HG02938 (cell line): ENCODE measurements around the gene DNASE1L2.
"Not testable (repeated sequence)": the region's sequence is repeated elsewhere in the genome, so short reads cannot be mapped to it uniquely, and the experiment has no call there.

Experiments used
- ATAC-seq: cut with Tn5 transposase; IDR thresholded peaks from one replicate; pipeline ENCODE4 v1.9.1; 2021; ENCODE audit warnings: mild to moderate bottlenecking, moderate library complexity; ENCODE audit not compliant: unreplicated experiment

The DNASE1L2 gene

DNA sequence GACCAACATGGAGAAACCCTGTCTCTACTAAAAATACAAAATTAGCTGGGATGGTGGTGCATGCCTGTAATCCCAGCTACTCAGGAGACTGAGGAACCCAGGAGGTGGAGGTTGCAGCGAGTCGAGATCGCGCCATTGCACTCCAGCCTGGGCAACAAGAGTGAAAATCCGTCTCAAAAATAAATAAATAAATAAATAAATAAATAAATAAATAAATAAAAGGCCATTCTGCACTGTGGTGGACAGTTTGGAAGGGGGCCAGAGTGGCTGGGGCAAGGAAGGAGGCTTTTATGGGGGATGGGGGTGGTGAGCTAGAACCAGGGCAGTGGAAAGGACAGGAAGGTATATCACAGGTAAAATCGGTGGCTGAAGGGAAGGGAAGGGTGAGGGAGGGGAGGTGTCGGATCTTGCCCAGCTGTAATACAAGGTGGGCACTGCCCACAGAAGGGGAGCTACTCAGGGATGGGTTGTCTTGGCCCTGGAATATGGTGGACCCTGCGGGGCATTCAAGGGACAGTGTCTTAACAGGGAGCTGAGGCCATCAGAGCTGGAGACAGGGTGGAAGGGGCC is 33.0 kb upstream of the DNASE1L2 start:
- not testable (repeated sequence) for ATAC-seq

DNA sequence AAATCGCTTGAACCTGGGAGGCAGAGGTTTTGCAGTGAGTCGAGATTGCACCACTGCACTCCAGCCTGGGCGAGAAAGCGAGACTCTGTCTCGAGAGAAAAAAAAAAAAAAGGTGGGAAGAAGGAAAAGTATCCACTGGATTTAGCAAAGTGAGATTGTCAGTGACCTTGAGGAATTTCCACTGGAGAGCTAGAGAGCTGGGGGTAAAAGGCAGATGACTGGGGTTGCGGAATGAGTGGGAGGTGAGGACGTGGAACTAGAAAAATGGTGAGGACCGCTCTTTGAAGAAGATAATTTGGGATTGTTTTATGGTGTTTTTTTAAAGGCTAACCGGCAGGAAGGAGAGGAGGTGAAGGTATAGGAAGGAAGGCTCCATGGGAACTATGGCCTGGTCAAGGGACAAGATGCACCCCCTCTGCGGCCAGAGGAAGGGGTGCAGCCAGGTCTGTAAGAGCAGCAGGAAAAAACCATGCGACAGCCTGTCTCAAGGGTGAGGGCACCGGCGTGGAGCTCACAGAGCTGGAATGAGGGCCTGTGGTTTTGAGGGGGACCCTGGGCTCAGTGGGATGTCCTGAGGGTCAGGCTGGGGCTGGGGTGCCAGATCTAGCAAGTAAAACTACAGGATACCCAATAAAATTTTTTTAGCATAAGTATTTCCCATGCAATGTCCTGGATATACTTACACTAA is 31.7 kb upstream of the DNASE1L2 start:
- ATAC-seq, result no peak

DNA sequence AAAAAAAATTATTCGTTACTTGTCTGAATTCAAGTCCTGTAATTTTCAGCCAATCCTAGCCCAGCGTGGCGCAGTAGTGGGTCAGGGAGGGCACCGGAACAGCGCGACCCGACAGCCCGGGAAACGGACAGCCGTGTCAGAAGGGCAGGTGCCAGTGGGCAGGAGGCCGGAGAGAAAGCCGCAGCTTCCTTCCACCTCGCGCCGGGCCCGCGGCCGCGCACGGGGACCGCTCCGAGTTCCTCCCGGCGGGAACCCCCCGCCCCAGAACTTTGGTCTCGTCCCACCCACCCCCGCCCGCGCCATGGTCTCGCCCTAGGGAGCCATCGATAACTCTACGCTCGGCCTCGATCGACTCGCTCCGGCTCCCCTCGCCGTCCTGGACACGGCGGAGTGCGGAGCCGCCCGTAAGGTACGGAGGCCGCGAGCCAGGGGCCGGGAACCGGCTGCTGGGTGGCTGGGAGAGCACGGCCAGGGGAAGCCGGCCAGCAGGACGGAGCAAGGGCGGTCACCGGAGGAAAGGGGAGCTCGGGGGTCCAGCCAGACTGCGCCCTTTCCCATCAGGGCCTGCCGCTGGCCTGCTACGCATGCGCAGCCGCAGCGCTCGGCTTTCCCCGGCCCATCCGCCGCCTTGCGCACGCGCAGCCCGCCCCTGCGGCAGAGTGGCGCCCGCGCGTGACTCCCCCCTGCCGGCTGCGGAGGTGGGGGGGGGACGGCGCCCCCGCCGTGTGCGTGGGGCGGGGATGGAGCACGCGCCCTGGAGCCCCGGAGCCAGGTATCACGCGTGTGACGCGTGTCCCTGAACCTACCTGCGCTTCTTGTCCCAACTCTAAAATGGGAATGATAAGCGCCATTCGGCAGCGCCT is 30.9 kb upstream of the DNASE1L2 start, which contains the start of gene MLST8:
Gene MLST8 (plus strand): TSS at position 351 of the 863 bp plus-strand sequence. CDS start 632 bp downstream, outside the sequence.
- ATAC-seq, result peak; percentile 66

DNA sequence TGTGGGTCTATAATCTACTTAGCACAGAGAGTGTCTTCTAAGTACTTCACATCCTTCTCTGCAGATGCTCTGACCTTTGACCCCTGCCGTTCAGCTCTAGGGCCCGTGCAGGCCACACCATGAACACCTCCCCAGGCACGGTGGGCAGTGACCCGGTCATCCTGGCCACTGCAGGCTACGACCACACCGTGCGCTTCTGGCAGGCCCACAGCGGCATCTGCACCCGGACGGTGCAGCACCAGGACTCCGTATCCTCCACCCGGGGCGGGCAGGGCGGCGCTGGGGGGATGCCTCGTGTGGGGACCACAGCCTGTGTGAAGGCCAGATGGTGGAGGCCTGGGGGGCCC is 30.3 kb upstream of the DNASE1L2 start:
- ATAC-seq, result peak; percentile 10

DNA sequence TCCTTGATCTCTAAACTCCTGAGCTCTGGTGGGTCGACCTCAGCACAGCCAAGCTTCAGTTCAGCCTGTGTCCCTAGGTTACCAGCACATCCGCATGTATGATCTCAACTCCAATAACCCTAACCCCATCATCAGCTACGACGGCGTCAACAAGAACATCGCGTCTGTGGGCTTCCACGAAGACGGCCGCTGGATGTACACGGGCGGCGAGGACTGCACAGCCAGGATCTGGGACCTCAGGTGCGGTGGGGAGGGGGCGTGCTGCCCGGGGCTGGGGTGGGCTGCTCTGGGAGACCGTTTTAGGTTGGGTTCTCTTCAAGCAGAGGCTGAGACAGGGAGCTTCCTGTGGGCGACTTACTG is 29.8 kb upstream of the DNASE1L2 start:
- ATAC-seq, result no peak

DNA sequence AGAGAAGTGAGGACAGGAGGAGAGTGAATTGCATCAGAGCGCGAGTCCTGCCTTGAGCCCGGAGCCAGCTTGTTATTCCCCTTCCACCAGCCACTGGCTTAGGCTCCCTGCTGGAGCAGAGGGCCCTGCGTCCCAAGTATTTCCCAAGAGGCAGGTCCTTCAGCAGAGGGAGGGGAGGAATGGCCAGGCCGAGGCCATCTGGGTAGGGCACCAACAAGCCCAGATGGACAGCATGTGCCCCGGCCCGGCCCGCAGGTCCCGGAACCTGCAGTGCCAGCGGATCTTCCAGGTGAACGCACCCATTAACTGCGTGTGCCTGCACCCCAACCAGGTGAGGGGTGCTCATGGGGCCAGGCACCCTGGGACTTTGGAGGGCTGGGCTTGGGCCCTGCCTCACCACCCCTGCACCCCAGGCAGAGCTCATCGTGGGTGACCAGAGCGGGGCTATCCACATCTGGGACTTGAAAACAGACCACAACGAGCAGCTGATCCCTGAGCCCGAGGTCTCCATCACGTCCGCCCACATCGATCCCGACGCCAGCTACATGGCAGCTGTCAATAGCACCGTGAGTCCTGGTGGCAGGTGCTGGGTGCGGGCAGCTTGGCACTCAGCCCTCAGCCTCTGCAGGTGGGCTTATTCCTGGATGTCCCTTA is 29.3 kb upstream of the DNASE1L2 start:
- no peak for ATAC-seq

DNA sequence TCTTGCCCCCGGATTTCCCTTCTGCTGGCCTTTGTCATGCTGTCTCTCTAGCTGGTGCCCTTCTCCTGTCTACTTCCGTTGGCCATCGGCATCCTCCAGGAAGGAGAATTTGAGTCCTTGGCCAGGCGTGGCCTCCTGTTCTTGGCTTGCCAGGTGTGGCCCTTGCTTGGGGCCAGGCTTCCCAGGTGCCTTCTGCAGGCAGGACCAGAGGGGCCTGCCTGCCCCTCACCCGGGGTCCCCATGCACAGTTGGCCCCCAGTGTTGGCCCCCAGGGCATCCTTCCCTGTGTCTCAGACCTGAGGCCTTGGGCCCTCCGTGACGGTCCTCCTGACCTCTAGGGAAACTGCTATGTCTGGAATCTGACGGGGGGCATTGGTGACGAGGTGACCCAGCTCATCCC is 28.4 kb upstream of the DNASE1L2 start:
- no peak for ATAC-seq

DNA sequence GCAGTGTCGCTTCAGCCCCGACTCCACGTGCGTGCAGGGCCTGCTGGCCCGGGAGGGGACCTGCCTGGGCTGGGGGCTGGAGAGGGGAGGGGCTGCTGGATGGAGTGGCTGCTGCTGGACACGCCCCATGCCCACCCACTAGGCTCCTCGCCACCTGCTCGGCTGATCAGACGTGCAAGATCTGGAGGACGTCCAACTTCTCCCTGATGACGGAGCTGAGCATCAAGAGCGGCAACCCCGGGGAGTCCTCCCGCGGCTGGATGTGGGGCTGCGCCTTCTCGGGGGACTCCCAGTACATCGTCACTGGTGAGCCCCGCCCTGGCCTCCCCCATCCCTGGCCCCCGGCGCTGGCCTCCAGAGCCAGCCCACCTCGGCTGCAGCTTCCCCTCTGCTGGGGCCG is 27.9 kb upstream of the DNASE1L2 start:
- no peak for ATAC-seq

DNA sequence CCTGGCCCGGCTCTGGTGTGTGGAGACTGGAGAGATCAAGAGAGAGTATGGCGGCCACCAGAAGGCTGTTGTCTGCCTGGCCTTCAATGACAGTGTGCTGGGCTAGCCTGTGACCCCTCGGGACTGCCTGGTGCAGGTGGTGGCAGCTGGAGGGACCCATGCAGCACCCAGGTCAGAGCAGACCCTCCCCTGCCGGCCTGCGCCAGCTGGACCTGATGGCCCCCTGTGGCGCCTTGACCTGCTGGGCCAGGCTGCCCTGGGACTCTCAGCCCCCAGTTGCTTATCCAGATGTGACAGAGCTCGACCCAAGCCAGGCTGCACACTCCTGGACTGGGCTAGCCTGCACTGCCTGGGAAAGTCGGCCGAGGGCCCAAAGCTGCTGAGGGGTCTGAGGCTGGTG is 27.5 kb upstream of the DNASE1L2 start:
- no peak for ATAC-seq

DNA sequence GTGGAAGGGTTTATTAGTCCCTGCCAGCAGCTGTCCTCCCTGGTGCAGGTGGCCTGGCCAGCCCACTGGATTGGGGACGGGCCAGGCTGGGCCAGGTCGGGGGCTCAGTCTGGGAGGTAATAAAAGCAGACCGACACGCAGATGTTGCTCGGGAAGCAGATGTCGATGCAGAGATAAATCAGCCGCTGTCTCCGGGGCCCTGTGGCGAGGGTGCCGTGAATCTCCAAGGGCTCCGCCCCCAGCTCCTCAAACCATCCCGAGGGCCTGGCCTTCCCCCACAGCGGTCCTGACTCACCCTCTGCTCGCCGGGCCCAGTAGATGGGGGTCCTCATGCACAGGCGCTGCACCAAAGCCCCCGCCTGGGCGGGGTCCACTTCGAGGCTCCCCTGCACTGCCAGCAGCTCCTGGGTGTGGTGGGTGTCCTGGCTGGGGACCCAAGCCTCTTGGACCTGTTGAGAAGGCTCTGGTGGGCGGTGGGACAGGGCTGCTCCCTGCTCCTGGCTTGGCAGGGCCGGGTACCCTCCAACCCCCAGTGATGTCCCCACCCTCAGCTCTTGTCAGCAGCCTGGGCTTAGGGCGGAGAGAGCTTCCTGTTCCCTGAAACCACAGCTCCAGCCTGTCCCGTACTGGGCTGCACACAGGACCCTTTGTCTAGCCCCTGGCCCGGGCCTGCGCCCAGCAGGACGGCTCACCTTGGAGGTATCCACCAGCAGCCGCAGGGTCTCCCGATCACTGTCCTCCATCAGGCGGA is 26.8 kb upstream of the DNASE1L2 start:
- no peak for ATAC-seq

DNA sequence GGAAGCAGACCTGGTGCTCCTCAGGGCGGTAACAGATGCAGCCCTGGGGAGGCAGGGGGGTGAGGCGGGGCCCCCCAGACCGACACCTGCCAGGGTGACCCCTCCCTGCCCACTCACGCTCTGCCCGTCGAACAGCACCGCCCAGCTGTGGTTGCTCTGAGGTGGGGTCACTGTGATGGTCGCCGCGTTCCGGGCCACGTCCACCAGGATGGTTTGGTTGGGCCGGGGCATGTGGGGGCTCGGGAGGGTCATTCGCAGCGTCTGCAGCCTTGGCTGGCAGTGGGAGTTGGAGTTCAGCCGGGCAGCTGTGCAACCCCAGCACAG is 26.3 kb upstream of the DNASE1L2 start:
- no peak for ATAC-seq

DNA sequence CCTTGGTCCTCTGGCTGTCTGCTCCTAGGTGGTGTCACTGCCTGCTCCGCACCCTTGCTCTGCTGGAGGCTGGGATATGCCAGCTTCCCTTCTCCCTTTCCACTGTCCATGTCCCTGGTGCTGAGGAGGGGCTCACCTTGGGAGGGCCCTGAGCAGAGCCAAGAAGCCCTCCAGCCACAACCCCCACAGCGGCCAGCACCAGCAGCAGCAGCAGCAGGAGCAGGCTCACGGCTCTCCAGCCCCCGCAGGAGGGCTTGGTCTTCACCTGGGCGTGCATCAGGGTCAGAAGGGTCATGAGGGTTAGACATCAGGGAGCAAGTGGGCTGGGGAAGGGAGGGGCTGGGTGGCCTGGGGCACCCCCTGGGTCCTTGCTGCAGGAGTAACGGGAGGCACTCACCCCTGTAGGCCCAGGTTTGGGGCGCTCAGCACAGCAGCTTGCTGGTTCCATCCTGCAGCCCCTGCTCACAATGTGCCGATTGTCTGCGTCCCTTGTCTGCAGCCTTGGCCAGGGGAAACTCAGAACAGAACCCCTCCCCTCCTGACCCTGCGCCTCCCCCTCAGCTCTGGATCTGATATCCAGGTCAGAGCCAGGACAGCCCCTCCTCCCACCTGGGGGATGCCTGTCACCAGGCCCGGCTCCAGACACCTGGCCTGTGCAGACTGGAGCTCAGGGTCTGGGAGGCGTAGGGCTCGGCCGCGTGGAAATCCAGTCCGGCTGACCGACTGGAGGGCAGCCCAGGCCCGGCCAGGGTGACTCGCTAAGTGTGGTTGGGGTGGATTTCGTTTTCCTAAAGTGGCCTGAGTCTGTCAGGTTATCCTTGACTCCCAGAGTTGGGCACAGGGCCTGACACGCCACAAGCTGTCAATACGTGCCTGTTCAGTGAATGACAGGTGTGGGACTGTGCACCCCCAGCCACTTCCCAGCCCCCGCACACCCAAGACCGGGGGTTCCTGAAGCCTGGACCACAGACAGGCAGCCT is 25.6 kb upstream of the DNASE1L2 start, which contains the start of gene BRICD5:
Gene BRICD5 (minus strand): TSS at position 478 of the 980 bp plus-strand sequence. CDS start 30 bp downstream, at position 448.
- no peak for ATAC-seq

DNA sequence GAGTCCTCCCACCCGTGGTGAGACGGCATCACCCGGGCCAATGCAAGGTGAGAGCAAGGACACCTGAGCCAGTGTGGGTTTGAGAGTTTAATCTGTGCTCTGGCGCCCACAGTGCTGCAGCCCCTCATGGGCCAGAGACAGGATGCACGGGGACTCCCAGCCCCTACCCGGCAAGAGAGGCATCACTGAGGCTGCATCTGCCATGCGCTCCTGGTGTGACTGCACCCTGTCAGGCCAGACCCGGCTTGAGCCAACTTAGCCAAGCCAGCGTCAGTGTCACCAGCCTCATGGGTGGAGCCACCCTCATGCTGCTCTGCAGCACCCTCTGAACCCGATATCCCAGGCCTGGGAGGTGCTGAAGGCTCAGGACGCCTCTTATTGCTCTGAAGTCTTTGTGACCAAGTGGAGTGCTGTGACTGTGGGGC is 24.3 kb upstream of the DNASE1L2 start:
- ATAC-seq, result no peak

DNA sequence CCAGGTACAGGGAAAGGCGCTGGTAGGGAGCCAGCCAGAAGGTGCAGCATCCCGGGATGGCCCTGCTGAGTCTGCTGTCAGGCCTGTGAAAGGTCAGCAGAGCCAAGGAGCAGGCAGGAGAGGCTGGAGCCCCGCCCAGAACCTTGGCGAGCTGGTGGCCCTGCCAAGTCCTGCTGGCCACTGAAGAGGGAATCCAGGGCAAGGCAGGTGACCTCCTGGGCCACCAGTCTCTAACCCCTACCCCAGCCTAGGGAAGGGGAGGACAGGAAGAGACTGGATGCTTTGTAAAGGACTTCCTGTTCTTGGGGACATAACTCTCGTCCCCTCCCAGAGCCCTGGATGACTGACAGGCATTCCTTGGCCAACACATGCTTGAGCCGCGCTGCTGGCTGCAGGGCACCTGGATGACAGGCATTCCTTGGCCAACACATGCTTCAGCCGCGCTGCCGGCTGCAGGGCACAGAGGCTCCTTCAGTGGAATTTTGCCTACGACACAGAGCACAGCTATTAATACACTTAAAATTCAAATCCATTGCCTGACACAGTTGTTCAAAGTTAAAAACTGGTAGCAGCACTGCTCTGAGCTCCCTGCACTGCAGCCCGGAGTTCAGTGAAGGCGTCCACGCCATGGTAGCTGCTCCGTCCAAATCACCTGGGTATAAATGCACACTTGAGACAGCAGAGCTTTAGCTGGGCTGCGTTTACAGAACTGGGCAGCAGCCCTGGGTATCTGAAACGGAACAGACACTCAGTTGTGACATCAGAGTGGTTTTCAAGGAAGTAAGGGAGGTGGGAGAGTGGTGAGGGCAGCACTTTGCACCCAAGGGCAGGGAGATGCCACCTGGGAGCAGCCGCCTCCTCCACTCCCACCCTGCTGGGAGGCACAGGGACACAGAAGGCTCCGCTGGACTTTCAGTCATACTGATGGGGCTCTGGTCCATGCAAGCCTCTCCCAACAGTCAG is 23.6 kb upstream of the DNASE1L2 start:
- no peak for ATAC-seq

DNA sequence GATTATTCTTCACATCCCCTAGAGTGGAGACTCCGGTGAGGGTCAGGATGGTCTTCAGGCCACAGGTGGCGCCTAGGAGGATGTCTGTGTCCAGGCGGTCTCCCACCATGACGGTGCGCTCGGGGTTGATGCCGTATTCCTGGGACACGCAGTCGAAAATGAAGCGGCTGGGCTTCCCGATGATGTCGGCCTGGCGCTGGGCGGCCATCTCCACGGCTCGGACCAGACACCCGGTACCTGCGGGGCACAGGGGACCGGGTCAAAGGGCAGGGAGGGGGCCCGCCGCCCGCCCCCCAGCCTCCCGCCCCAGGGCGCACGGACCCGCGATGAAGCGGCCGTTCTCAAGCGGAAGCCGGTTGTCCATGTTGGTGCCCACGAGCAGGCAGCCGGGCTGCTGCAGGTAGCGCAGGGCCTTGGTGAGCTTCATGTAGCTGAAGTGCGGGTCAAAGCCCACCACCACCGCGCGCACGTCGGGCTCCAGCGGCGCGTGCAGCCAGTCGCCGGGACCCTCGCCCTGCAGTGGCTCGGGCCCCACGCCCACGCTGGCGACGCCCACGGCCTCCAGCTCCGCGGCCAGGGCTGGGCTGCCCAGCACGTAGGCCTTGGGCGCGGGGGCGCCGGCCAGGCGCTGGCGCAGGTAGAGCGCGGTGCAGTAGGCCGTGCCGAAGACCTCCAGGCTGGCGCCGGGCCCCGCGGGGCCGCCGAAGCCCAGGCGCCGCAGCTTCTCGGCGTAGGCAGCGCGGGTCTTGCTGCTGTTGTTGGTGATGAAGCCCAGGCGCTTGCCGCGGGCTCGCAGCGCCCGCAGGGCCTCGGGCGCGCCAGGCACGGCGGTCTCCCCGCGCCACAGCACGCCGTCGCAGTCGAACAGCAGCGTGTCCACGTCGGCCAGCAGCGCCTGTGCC is 22.2 kb upstream of the DNASE1L2 start:
- ATAC-seq, result no peak

DNA sequence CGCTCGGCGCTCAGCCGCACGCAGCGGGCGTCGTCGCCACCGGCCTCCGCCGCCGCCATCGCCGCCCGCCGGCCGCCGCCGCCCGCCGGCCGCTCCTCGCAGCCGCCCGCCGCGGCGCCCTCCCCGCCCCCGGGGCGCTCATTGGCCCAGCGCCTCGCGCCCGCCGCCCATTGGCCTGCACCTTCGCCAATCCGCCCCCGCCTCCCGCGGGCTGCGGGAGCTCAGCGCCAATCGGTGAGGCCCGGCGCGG is 21.6 kb upstream of the DNASE1L2 start, which contains the start of gene PGP:
Gene PGP (minus strand): TSS at position 122 of the 250 bp plus-strand sequence. CDS start 63 bp downstream, at position 59.
- peak; percentile 77 for ATAC-seq

DNA sequence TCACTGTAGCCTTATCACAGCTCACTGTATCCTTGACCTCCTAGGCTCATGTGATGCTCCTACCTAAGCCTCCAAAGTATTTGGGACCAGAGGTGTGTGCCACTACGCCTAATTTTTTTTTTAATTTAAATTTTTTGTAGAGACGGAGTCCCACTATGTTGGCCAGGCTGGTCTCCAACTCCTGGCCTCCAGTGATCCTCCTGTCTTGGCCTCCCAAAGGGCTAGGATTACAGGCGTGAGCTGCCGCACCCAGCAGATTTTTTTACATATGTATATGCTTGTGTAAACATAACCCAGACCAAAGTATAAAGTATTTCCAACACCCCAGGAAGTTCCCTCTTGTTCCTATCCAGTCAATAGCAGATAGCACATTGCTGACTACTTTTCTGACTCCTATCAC is 19.9 kb upstream of the DNASE1L2 start:
- no peak for ATAC-seq
